A549 (cell line): ENCODE results near the gene EXOC3L2. TPM values are rescaled to one million over a fixed set of nuclear protein-coding genes. Genes with fewer than 3 reads are reported as not detected.
A peak's percentile ranks its signal among the peaks of the same experiment; 100 is the strongest.

ENCODE experiments used
- ATAC-seq, 2 experiments: fragments of 200-7000 bp in 1 of 2; fragments of >200 bp in 1 of 2; cut with Nextera tagmentation in 1 of 2; cut with Tn5 transposase in 1 of 2; 3 replicates each; pipeline versions ENCODE4 v1.8.0 to v1.9.1; 2018 to 2020; ENCODE audit warnings: mild to moderate bottlenecking in 1 of 2, moderate library complexity in 1 of 2
- CTCF ChIA-PET: fragments of 300-600 bp; sonication (Branson Sonifier 250); formaldehyde crosslinking; extraction: SDS; loops from one replicate; lab custom pipeline; 2021; ENCODE audit warnings: antibody characterized with exemption, inconsistent platforms; lab: Yijun Ruan, JAX
- POLR2A ChIA-PET: fragments of 350-600 bp; formaldehyde crosslinking; extraction: SDS; loops from one replicate; lab custom pipeline; 2021; ENCODE audit warnings: antibody characterized with exemption, inconsistent platforms; lab: Yijun Ruan, JAX
- DNase-seq, 2 experiments: peaks; one replicate each; pipeline versions ENCODE4 v3.0.0 to v3.0.0-alpha.2; 2011 to 2016; ENCODE audit warnings: low read depth in 1 of 2, low spot score in 1 of 2
- FAIRE-seq: peaks from 2 replicates; lab custom pipeline; 2011; peaks lifted over from hg19 to GRCh38; lab: Jason Lieb, UNC
- H3K27ac ChIP-seq, 2 experiments: fragments of >200 bp; sonication (Bioruptor Twin); formaldehyde crosslinking; 3 replicates each; pipeline ENCODE4 v1.5.1; 2016 to 2017
- H3K4me1 ChIP-seq: fragments of >200 bp; sonication (Bioruptor Twin); formaldehyde crosslinking; 3 replicates; pipeline ENCODE4 v1.6.1; 2016
- H3K4me2 ChIP-seq: fragments of >200 bp; sonication (Bioruptor Twin); formaldehyde crosslinking; 3 replicates; pipeline ENCODE4 v1.6.1; 2016
- H3K4me3 ChIP-seq: fragments of >200 bp; sonication (Bioruptor Twin); formaldehyde crosslinking; 3 replicates; pipeline ENCODE4 v1.5.1; 2016
- H3K9me3 ChIP-seq: fragments of >200 bp; sonication (Bioruptor Twin); formaldehyde crosslinking; 3 replicates; pipeline ENCODE4 v1.6.1; 2016
- CBX2 ChIP-seq: fragments of 200-600 bp; sonication (generic); IDR thresholded peaks from 2 replicates; pipeline ENCODE4 v1.6.1; 2016; ENCODE audit warnings: low read depth, mild to moderate bottlenecking, borderline replicate concordance
- CHD4 ChIP-seq: fragments of 200-600 bp; sonication (generic); IDR thresholded peaks from 2 replicates; pipeline ENCODE4 v1.6.1; 2016; ENCODE audit warnings: antibody characterized with exemption, mild to moderate bottlenecking, borderline replicate concordance
- FOSB ChIP-seq: fragments of 250-450 bp; sonication (Bioruptor Pico); IDR thresholded peaks from 2 replicates; pipeline ENCODE4 v1.5.0; 2020; ENCODE audit warnings: mild to moderate bottlenecking, moderate library complexity
- JUN ChIP-seq, 2 experiments: fragments of >200 bp; sonication (Bioruptor Twin); formaldehyde crosslinking; IDR thresholded peaks; 2 replicates in 1 of 2; 3 replicates in 1 of 2; pipeline ENCODE4 v1.6.1; 2016 to 2017
- KDM1A ChIP-seq: fragments of 200-600 bp; sonication (generic); IDR thresholded peaks from 2 replicates; pipeline ENCODE4 v1.6.1; 2016; ENCODE audit warnings: low read depth, mild to moderate bottlenecking
- MAFK ChIP-seq: fragments of 450-650 bp; IDR thresholded peaks from 2 replicates; pipeline ENCODE4 v1.6.1; 2014; ENCODE audit not compliant: partially characterized antibody
- NFE2L2 ChIP-seq: fragments of 150-350 bp; conservative IDR thresholded peaks from 2 replicates; pipeline ENCODE4 v1.6.1; 2014; ENCODE audit warnings: low read length
- PBX3 ChIP-seq: IDR thresholded peaks from 2 replicates; pipeline ENCODE4 v1.6.1; 2012
- POLR2AphosphoS2 ChIP-seq: conservative IDR thresholded peaks from 2 replicates; pipeline ENCODE4 v1.6.1; 2012; ENCODE audit warnings: low read length, improper control_type of control experiment, inconsistent platforms
- RAD21 ChIP-seq, 2 experiments: fragments of >200 bp in 1 of 2; sonication (Bioruptor Twin) in 1 of 2; formaldehyde crosslinking in 1 of 2; IDR thresholded peaks in 1 of 2; conservative IDR thresholded peaks in 1 of 2; 2 replicates in 1 of 2; 3 replicates in 1 of 2; pipeline ENCODE4 v1.6.1; 2012 to 2018; ENCODE audit warnings: inconsistent platforms in 1 of 2
- RCOR1 ChIP-seq: fragments of 150-350 bp; IDR thresholded peaks from 2 replicates; pipeline ENCODE4 v1.6.1; 2014; ENCODE audit warnings: antibody characterized with exemption, low read length, low read depth
- RNF2 ChIP-seq: fragments of 200-600 bp; sonication (generic); IDR thresholded peaks from 2 replicates; pipeline ENCODE4 v1.6.1; 2016; ENCODE audit warnings: low read depth, mild to moderate bottlenecking, antibody characterized with exemption, moderate library complexity, borderline replicate concordance
- SMC3 ChIP-seq: fragments of >200 bp; sonication (Bioruptor Twin); formaldehyde crosslinking; IDR thresholded peaks from 3 replicates; pipeline ENCODE4 v1.6.1; 2018; ENCODE audit warnings: inconsistent platforms
- WGBS: methylation state at CpG from one replicate; pipeline ENCODE4 v1.1.6; 2017; ENCODE audit errors: missing lambda C conversion rate; 5-methylcytosine and 5-hydroxymethylcytosine counted together
- polyA plus RNA-seq, 4 experiments: library from polyadenylated mRNA; depleted of rRNA in 3 of 4; stranded (reverse); fragments of >200 nt; fragmentation: RNase III in 1 of 4; extraction: RNeasy Plus Mini Kit Qiagen cat#74134 plus additional on column Dnase treatment in 1 of 4; gene quantifications; 2 replicates in 3 of 4; 3 replicates in 1 of 4; pipeline ENCODE4 v1.2.3, GENCODE V29; 2011 to 2017
- TF ChIP-seq, protein P1 (sequence below): IDR thresholded peaks from 2 replicates; pipeline ENCODE4 v1.6.1; 2012
- TF ChIP-seq, protein P2 (sequence below): fragments of 250-450 bp; sonication (Bioruptor Pico); IDR thresholded peaks from 2 replicates; pipeline ENCODE4 v1.5.0; 2021; ENCODE audit warnings: mild to moderate bottlenecking, moderate library complexity, borderline replicate concordance
- TF ChIP-seq, protein P3 (sequence below): fragments of 150-350 bp; IDR thresholded peaks from 2 replicates; pipeline ENCODE4 v1.6.1; 2014; ENCODE audit warnings: low read depth, mild to moderate bottlenecking, low read length
- TF ChIP-seq, protein P4 (sequence below): fragments of >200 bp; sonication (Bioruptor Twin); formaldehyde crosslinking; IDR thresholded peaks from 3 replicates; pipeline ENCODE4 v1.6.1; 2016

EXOC3L2 gene
- polyA plus RNA-seq, 2 of the 4 experiments (the other 2 are of a cell fraction): 0.16 to 0.50 TPM

- POLR2A ChIA-PET: no interaction called here
- H3K4me3 ChIP-seq: peak overlapping the region; percentile 96
- no peak for FAIRE-seq
- H3K4me1 ChIP-seq: peaks cover 7% of the 10 kb centered on the region; the same call in 2 of the 3 replicates
- no peak for DNase-seq
- ATAC-seq: peak in 1 of 2 experiments; percentile 36; a peak in 3 of 6 replicates
- peak overlapping the region; percentile 84 to 98 for H3K27ac ChIP-seq
- no peaks in the 10 kb centered on the region for H3K9me3 ChIP-seq
- CTCF ChIA-PET: interaction anchor here (1.0 to 1.5 kb wide), 2 partner anchors 12 to 50 kb away, joined by 3 to 5 read pairs; no protein-coding TSS in a partner anchor
- 51% methylated on average over 9 of the region's 14 CpGs for WGBS
- TF ChIP-seq KDM1A (no peak), CBX2 (no peak), MAFK (no peak), PBX3 (no peak)
- TF ChIP-seq, protein P1, sequence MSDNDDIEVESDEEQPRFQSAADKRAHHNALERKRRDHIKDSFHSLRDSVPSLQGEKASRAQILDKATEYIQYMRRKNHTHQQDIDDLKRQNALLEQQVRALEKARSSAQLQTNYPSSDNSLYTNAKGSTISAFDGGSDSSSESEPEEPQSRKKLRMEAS: no peak
- TF ChIP-seq, protein P2, sequence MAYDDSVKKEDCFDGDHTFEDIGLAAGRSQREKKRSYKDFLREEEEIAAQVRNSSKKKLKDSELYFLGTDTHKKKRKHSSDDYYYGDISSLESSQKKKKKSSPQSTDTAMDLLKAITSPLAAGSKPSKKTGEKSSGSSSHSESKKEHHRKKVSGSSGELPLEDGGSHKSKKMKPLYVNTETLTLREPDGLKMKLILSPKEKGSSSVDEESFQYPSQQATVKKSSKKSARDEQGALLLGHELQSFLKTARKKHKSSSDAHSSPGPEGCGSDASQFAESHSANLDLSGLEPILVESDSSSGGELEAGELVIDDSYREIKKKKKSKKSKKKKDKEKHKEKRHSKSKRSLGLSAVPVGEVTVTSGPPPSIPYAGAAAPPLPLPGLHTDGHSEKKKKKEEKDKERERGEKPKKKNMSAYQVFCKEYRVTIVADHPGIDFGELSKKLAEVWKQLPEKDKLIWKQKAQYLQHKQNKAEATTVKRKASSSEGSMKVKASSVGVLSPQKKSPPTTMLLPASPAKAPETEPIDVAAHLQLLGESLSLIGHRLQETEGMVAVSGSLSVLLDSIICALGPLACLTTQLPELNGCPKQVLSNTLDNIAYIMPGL: no peak
- peak overlapping the region; percentile 98 for H3K4me2 ChIP-seq
Observed at GRCh38 chr19:45250216-45250831, 5.1 kb upstream of the EXOC3L2 start.

DNA sequence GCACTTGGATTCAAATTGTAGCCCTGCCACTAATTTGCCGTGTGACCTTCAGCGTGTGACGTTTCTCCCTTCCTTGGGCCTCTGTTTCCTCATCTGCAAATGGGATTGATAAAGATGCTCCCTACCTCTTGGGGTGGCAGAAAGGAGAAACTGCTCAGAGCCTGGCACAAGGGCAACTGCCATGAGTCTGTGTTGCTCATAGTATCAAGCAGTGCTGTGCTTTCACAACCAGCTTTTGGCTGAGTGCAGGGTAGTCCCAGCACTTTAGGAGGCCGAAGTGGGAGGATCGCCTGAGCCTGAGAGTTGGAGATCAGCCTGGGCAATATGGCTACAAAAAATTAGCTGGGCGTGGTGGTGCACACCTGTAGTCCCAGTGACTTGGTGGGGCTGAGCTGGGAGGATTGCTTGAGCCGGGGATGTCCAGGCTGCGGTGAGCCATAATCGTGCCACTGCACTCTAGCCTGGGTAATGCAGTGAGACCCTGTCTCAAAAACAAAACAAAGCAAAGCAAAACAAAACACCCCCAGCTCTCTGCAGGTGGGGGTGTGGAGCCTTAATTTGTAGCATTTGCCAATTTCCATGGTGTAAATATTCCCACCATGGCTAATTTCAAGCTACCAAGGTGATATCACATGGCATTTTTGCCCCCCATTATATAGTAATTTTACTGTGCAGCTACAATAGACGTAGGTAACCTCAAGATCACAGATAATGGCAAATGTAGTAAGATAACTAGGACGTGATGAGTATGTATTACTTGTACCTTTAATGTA is 4.2 kb upstream of the EXOC3L2 start:
- FAIRE-seq: no peak
- no peaks in the 10 kb centered on the region for H3K9me3 ChIP-seq
- ChIA-PET CTCF (interaction anchor here (0.6 to 1.7 kb wide), 13 partner anchors 7 to 143 kb away, joined by 3 to 7 read pairs (median 4); no protein-coding TSS in a partner anchor), POLR2A (no interaction called here)
- no peak overlapping the region for H3K27ac ChIP-seq
- H3K4me3 ChIP-seq: no peak overlapping the region
- peaks cover 7% of the 10 kb centered on the region; the same call in 2 of the 3 replicates for H3K4me1 ChIP-seq
- DNase-seq: no peak
- ATAC-seq: peak; percentile 16 to 31; a peak in 1 of 6 replicates
- WGBS: 38% methylated on average over 10 of the region's 11 CpGs
- no peak overlapping the region; the same call in 2 of the 3 replicates for H3K4me2 ChIP-seq
- TF ChIP-seq, protein P3, sequence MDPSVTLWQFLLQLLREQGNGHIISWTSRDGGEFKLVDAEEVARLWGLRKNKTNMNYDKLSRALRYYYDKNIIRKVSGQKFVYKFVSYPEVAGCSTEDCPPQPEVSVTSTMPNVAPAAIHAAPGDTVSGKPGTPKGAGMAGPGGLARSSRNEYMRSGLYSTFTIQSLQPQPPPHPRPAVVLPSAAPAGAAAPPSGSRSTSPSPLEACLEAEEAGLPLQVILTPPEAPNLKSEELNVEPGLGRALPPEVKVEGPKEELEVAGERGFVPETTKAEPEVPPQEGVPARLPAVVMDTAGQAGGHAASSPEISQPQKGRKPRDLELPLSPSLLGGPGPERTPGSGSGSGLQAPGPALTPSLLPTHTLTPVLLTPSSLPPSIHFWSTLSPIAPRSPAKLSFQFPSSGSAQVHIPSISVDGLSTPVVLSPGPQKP: no peak
- TF ChIP-seq, protein P2: no peak
- TF ChIP-seq CHD4 (no peak), SMC3 (no peak), KDM1A (no peak), RCOR1 (no peak), POLR2AphosphoS2 (no peak), JUN (IDR thresholded peaks at IDR 0.05) (no peak), RAD21 (conservative IDR thresholded peaks at IDR 0.05 in 1 of 2, IDR thresholded peaks at IDR 0.05 in 1 of 2) (no peak), NFE2L2 (no peak), RNF2 (no peak), FOSB (no peak)
- TF ChIP-seq, protein P4, sequence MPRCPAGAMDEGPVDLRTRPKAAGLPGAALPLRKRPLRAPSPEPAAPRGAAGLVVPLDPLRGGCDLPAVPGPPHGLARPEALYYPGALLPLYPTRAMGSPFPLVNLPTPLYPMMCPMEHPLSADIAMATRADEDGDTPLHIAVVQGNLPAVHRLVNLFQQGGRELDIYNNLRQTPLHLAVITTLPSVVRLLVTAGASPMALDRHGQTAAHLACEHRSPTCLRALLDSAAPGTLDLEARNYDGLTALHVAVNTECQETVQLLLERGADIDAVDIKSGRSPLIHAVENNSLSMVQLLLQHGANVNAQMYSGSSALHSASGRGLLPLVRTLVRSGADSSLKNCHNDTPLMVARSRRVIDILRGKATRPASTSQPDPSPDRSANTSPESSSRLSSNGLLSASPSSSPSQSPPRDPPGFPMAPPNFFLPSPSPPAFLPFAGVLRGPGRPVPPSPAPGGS: no peak
- TF ChIP-seq, all 56 proteins: peak for 0
